GM15510 (cell line): Measurements from ENCODE around the gene CAMTA1.

Experiments
- POLR2A ChIP-seq: IDR thresholded peaks from 3 replicates; pipeline ENCODE4 v1.6.1; 2011; ENCODE audit warnings: borderline replicate concordance; ENCODE audit not compliant: insufficient read length; ENCODE audit errors: extremely low read depth

CAMTA1 gene

GRCh38 chr1:7505094-7505770 lies 720.0 kb downstream of the CAMTA1 start:
- no peak for TF ChIP-seq POLR2A

GRCh38 chr1:7505771-7506453 lies 720.7 kb downstream of the CAMTA1 start:
- TF ChIP-seq POLR2A, result no peak

- no peak for TF ChIP-seq POLR2A
Measured at GRCh38 chr1:7506454-7507284, 721.4 kb downstream of the CAMTA1 start.

- TF ChIP-seq POLR2A, result no peak
Measured at GRCh38 chr1:7507285-7508019, 722.2 kb downstream of the CAMTA1 start.

- TF ChIP-seq POLR2A, result no peak
Measured at GRCh38 chr1:7508052-7508933, 723.0 kb downstream of the CAMTA1 start.

GRCh38 chr1:7508934-7509519 lies 723.8 kb downstream of the CAMTA1 start:
- no peak for TF ChIP-seq POLR2A

GRCh38 chr1:7509598-7509997 lies 724.3 kb downstream of the CAMTA1 start:
- no peak for TF ChIP-seq POLR2A

GRCh38 chr1:7510389-7510931 lies 725.2 kb downstream of the CAMTA1 start:
- TF ChIP-seq POLR2A, result no peak

GRCh38 chr1:7511381-7511780 lies 726.1 kb downstream of the CAMTA1 start:
- no peak for TF ChIP-seq POLR2A

- no peak for TF ChIP-seq POLR2A
Measured at GRCh38 chr1:7513081-7513480, 727.8 kb downstream of the CAMTA1 start.

GRCh38 chr1:7515175-7515574 lies 729.9 kb downstream of the CAMTA1 start:
- TF ChIP-seq POLR2A, result no peak

GRCh38 chr1:7515904-7516303 lies 730.6 kb downstream of the CAMTA1 start:
- no peak for TF ChIP-seq POLR2A

- TF ChIP-seq POLR2A, result no peak
Measured at GRCh38 chr1:7516341-7516740, 731.1 kb downstream of the CAMTA1 start.

GRCh38 chr1:7516929-7517328 lies 731.7 kb downstream of the CAMTA1 start:
- no peak for TF ChIP-seq POLR2A
